NT2/D1 (cell line): ENCODE results near the gene PPFIA2.

Experiments used
- SUZ12 ChIP-seq: IDR thresholded peaks from 2 replicates; pipeline ENCODE4 v1.6.1; 2011; ENCODE audit not compliant: insufficient read length, insufficient read depth; ENCODE audit errors: extremely low read depth
- YY1 ChIP-seq: IDR thresholded peaks from 2 replicates; pipeline ENCODE4 v1.6.1; 2011; ENCODE audit not compliant: insufficient read length, insufficient read depth

DNA sequence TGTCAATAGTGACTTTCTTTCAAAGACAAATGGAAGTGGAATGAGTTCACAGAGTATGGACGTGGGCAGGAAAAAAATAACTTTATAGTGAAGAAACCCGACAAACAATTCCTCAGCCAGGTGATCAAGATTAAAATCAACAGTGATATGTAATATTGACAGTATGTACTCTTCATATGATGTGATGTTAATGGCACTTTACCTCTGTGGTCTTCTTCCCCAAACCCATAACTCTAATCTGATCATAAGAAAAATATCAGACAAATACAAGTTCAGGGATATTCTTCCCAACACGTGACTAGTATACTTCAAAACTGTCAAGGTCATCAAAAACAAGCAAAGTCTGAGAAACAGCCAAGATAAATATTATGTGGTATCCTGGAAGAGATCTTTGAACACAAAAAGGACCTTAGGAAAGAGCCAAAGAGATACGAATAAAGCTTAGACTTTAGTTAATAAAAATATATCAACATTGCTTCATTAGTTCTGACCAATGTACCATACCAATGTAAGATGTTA, 215.5 kb downstream of the PPFIA2 start:
- no peak for TF ChIP-seq YY1
- no peak for TF ChIP-seq SUZ12
